D341Med (cell line): Measurements from ENCODE around the gene MYO3B.

ENCODE experiments used
- DNase-seq: peaks from one replicate; pipeline ENCODE4 v3.0.0; 2012; ENCODE audit warnings: low spot score

The MYO3B gene

GRCh38 chr2:170475878-170476277 lies 297.9 kb downstream of the MYO3B start:
- no peak for DNase-seq

DNA sequence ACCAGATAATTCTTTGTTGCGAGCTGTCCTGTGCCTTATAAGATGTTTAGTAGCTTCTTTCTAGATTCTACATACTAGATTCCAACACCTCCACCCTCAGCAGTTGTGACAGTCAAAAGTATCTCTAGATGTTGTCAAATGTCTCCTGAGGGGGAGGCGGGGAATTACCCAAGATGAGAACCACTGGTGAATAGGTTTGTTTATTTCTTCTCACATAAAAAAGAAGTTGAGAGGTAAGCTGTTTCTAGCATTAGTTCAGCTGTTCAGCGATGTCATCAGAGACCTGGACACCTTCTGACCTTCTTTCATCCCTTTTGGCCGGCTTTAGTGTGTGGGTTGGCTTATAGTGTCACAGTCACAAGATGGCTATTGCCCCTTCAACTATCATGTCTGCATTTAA lies 299.7 kb downstream of the MYO3B start:
- DNase-seq = no peak

- no peak for DNase-seq
Measured at GRCh38 chr2:170481201-170481600, 303.3 kb downstream of the MYO3B start.

DNA sequence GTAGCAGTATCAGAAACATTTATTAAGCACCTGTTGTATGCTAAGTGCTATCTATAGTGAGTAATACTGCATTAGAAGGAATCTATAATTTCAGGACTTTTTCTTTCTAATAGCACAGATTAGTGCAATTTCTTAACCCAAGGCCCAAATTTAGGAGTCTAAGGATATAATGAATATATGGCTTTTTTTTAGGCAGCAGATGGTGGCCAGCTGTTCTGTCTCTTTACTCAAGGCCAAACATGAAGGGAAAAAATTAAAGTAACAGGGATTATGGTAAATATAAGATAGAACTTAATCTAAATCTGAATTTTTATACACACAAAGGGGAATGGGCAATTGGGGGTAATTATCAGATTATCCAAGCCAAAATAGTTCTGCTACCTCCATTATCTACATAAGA lies 306.6 kb downstream of the MYO3B start:
- no peak for DNase-seq

- DNase-seq = no peak
Measured at GRCh38 chr2:170485254-170486026, 307.5 kb downstream of the MYO3B start.

- no peak for DNase-seq
Measured at GRCh38 chr2:170486730-170487129, 308.8 kb downstream of the MYO3B start.

DNA sequence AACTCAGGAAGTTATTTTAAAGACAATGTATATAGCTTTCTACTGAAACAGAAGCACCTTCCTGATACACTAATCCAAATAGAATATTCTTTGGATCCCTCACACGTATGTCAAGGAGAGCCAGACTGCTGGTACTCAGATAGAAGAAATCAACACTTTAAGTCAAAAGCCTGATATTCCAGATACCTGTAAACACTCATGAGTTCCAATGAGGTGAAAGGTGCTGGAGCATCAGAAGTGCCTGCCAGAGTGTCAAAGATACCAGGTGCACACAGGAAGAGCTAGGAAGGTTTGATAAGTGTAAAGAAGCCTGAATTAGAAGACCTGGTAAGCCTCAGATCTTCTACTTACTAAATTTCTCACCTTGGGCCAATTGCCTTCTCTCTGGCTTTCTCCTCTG lies 310.9 kb downstream of the MYO3B start:
- DNase-seq = no peak

- no peak for DNase-seq
Measured at GRCh38 chr2:170492010-170492409, 314.1 kb downstream of the MYO3B start.

- no peak for DNase-seq
Measured at GRCh38 chr2:170493426-170494097, 315.6 kb downstream of the MYO3B start.

DNA sequence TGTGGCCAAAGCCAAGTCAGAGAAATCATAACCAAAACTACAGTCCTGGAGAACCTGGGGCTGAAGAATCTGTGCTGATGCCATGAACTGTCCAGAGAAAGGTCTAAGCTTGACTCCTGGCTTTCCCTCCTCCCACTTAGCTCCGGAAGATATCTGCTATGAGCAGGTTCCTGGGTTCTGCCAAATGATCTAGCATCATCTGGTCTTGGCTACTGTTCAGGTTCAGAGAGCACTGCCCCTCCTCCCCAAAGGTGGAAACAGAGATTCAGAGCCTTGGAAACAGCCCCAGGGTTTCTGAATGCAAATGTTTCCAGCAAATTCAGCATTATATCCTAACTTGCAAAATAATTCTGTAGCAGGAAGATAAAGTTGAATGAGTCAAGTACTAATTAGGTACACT lies 317.9 kb downstream of the MYO3B start:
- no peak for DNase-seq

DNA sequence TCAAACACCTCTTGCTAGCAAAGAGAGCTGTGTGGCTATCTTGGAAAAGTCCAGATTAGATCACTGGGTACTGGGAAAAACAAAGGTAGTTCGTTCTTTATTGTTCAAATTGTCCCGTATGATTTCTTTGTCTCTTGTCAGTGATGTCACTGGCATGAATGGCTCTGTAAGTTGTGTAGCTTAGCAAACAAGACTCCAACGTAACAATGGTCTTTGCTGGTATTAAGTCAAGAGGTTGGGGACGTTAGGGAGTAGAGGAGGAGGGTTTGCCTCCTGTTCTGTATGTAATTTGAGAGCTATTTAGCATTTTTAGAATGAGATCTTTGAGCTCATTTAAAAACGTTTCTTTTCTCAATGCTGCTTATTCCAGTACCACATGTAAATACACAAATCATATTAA lies 320.7 kb downstream of the MYO3B start:
- DNase-seq = no peak

GRCh38 chr2:170500104-170500503 lies 322.2 kb downstream of the MYO3B start:
- DNase-seq = no peak

DNA sequence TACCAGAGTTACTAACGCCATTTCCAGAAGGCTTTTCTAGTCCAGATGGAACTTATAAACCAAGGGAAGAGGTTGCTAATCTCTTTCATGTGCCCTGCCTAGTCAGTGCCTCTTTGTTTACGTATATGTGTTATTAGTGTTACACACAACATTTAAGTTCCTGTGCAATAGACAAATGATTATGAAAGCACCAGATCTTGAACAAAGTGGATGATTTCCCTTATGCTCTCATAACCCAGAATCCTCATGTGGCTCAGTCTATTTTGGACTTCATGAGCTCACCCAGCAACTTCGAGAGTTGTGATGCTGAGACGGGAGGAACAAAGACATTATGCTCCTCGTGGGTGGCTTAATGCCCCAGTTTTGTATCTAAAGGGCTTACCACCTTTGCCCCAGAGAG lies 322.8 kb downstream of the MYO3B start:
- no peak for DNase-seq

DNA sequence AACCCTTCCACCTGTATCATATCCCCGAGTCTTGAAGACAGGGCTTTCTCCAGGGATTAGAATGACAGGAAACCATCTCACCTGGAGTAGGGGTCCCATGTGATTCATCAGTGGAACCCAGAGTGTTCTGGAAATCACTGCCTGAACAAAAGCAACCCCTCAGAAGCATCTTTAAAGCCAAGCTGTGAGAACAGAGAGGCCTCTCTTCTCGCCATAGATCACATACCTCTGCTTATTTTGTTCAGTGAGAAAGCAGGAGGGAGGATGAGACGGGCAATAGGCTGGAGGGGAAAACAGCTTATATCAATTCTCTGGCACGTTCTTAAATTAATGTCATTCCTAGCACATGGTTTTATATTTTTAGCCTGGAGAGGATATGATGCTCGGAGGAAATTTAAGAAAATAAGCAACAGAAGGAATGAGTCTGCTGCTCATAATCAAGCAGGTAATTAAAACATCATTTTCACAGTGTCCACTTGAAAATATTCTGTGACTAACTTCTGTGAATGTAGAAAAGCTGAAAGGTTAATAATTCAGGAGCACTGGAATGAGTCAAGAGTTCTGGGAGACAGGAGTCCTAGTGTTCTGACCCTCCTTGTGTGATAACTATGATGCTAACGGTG lies 323.6 kb downstream of the MYO3B start:
- DNase-seq = no peak

DNA sequence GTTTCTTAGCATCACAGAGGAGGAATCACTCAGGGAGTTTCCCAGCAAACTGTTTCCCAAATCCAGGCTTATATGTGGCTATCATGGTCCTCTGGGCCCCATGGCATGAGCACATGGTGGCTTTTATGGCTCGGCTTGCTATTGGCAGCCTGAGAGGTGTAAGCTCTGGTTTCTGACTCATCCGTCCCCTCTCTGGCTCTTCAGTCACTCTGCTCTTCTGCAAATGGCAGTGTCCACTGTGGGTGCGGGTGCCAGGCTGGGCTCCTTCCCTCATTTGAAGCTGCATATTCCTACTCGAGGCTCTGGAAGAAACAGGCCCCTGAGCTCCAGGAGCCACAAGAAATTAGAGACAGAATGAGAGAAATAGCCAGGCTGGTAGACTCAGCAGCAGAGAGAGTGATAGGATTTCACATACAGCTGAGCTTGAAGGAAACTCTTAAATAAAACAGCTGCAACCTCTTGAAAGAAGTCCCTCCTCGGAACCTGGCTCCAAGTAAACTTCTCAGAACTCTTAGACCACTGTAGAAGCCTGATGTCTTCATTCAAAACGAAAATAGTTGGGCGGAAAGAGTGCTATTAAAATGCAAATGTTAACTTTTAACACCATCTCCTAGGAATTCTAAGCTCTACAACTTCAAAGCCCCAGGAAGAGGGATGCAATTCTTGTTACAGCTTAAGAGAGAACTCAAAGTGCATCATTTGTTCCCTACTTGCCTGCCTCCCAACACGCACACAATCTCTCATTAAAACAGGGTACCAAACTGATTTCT lies 324.6 kb downstream of the MYO3B start:
- no peak for DNase-seq

- no peak for DNase-seq
Measured at GRCh38 chr2:170503563-170503962, 325.6 kb downstream of the MYO3B start.

- no peak for DNase-seq
Measured at GRCh38 chr2:170503971-170504809, 326.2 kb downstream of the MYO3B start.

GRCh38 chr2:170504810-170505145 lies 326.8 kb downstream of the MYO3B start:
- no peak for DNase-seq

- DNase-seq = no peak
Measured at GRCh38 chr2:170505631-170506275, 327.8 kb downstream of the MYO3B start.

- no peak for DNase-seq
Measured at GRCh38 chr2:170509452-170510193, 331.7 kb downstream of the MYO3B start.

DNA sequence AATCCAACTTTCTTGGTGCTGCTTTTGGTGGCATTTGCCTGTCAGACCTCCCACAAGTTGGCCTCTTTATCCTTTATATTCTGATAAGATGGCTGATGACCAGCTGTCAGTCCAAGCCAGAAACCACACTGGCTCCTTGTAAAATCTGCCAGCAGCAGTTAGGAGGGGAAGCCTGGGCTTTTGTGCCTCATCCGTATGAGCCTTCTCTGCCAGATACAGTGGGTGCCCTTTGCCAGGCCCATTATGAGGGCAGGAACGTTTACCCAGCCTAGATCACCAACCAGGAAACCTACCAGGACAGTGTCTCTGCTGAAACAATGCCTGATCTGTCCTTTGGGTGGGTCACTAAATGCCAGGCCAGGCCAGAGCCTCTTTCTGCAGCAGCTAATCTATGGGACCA lies 334.3 kb downstream of the MYO3B start:
- DNase-seq = no peak
